Measurements from ENCODE around the gene CXCL14.
"Not testable (repeated sequence)": the region's sequence is repeated elsewhere in the genome, so short reads cannot be mapped to it uniquely, and the experiment has no call there.

The CXCL14 gene

GRCh38 chr5:135533794-135534193 lies 45.0 kb downstream of the CXCL14 start:
- peaks cover 46% of the 10 kb centered on the region for H3K9me3 Mint-ChIP-seq
- H3K36me3 Mint-ChIP-seq (ENCODE audit: low read depth): no peaks in the 10 kb centered on the region
- H3K4me3 Mint-ChIP-seq: no peak overlapping the region
- peaks cover 100% of the 10 kb centered on the region for H3K27me3 Mint-ChIP-seq (ENCODE audit: low read depth, poor library complexity)
- H3K27ac Mint-ChIP-seq: no peak overlapping the region
- peaks cover 12% of the 10 kb centered on the region for H3K4me1 Mint-ChIP-seq
- TF ChIP-seq CTCF (IDR thresholded peaks at IDR 0.05): no peak
- no peak for DNase-seq

DNA sequence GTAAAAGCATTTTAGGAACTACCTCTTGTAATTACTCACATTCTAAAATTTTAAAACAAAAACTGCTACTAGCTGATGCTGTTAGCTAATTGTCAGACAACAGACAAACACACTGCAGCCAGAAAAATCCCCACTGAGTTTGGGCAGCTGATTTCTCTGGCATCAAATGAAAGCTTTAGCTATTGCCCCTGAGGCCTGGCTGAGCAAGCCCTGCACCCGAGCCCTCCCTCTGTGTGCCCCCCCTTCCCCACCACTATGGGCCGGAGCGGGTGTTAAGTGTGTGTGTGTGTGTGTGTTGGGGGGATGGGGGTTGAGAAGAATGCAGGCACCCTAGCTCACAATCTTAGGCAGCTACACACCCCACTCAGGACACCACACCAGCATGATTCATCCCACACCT lies 45.5 kb downstream of the CXCL14 start:
- TF ChIP-seq CTCF (IDR thresholded peaks at IDR 0.05): no peak
- Mint-ChIP-seq H3K9me3 (peaks cover 41% of the 10 kb centered on the region), H3K4me3 (no peak overlapping the region), H3K27me3 (ENCODE audit: low read depth, poor library complexity) (peaks cover 100% of the 10 kb centered on the region), H3K27ac (no peak overlapping the region), H3K4me1 (peaks cover 12% of the 10 kb centered on the region), H3K36me3 (ENCODE audit: low read depth) (no peaks in the 10 kb centered on the region)
- DNase-seq: no peak

GRCh38 chr5:135529576-135529975 lies 49.2 kb downstream of the CXCL14 start:
- DNase-seq: not testable (repeated sequence)

GRCh38 chr5:135526924-135527323 lies 51.9 kb downstream of the CXCL14 start:
- peaks cover 91% of the 10 kb centered on the region for H3K27me3 Mint-ChIP-seq (ENCODE audit: low read depth, poor library complexity)
- peaks cover 51% of the 10 kb centered on the region for H3K9me3 Mint-ChIP-seq
- H3K27ac Mint-ChIP-seq: no peak overlapping the region
- peaks cover 2% of the 10 kb centered on the region for H3K36me3 Mint-ChIP-seq (ENCODE audit: low read depth)
- DNase-seq: no peak
- no peak overlapping the region for H3K4me3 Mint-ChIP-seq
- no peaks in the 10 kb centered on the region for H3K4me1 Mint-ChIP-seq
- no peak for TF ChIP-seq CTCF (IDR thresholded peaks at IDR 0.05)

More at GRCh38 chr5:135529576-135529975, 49.2 kb downstream of the CXCL14 start:
- peaks cover 26% of the 10 kb centered on the region for H3K9me3 Mint-ChIP-seq
- H3K27ac Mint-ChIP-seq; H3K4me3 Mint-ChIP-seq; H3K4me1 Mint-ChIP-seq; H3K36me3 Mint-ChIP-seq (ENCODE audit: low read depth): not testable (repeated sequence)
- peaks cover 100% of the 10 kb centered on the region for H3K27me3 Mint-ChIP-seq (ENCODE audit: low read depth, poor library complexity)

DNA sequence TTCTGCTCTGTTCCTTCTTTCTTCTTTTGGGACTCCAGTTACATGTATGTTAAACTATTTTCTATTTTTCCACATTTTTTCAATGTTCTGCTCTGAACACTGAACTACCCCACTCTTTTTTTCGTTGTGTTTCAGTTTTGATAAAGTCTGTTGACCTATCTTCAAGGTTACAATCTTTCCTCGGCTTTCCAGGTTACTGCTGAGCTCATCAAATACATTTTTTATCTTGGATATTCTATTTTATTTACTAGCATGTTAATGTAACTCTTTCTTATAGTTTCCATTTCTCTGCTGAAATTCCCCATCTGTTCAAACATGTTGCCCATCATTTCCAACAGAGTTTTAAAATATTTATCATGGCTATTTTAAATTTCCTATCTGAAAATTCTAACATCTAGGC lies 56.8 kb downstream of the CXCL14 start:
- peaks cover 4% of the 10 kb centered on the region for H3K36me3 Mint-ChIP-seq (ENCODE audit: low read depth)
- TF ChIP-seq CTCF (IDR thresholded peaks at IDR 0.05): no peak
- H3K9me3 Mint-ChIP-seq: peaks cover 68% of the 10 kb centered on the region
- H3K4me3 Mint-ChIP-seq: no peak overlapping the region
- H3K4me1 Mint-ChIP-seq: no peaks in the 10 kb centered on the region
- DNase-seq: no peak
- peaks cover 88% of the 10 kb centered on the region for H3K27me3 Mint-ChIP-seq (ENCODE audit: low read depth, poor library complexity)
- no peak overlapping the region for H3K27ac Mint-ChIP-seq

All from nephron progenitor cell (in vitro differentiated cells).